NCI-H1436 treated with DMSO at 0.1 percent for 48 hours (cell line): ENCODE measurements around the gene NRARP.

ENCODE experiments used
- DNase-seq: peaks from one replicate; lab custom pipeline; 2025; lab: John Stamatoyannopoulos, UW

Gene NRARP

DNA sequence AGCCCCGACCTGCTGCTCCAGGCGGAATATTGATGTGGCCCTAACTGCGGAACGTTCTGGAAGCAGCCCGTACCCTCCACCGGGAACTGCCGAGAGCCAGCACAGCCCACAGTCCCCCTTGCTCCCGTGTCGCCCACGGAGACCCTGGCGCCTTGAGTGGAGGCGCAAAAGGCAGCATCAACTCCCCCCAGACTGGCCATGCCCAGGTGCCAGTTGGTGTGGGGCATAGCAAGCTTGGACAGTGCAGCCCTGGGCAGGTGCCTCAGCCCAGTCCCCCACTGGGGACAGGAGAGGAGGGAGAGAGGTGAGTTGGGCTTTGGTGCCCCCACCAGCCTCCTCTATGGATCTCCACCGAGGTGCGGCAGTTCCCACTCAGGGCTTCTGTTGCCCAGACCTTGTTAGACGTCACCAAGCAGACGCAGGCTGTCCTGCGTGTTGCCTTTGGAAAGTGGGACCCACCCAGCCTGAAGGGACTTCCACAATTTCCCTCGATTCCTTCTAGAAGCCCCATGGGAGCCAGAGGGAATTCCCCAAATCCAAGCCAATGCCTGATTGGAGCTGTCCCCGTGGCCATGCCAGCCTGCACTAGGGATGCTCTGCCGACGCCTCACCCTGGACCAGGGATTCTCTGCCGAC lies 19.8 kb upstream of the NRARP start:
- DNase-seq = no peak

DNA sequence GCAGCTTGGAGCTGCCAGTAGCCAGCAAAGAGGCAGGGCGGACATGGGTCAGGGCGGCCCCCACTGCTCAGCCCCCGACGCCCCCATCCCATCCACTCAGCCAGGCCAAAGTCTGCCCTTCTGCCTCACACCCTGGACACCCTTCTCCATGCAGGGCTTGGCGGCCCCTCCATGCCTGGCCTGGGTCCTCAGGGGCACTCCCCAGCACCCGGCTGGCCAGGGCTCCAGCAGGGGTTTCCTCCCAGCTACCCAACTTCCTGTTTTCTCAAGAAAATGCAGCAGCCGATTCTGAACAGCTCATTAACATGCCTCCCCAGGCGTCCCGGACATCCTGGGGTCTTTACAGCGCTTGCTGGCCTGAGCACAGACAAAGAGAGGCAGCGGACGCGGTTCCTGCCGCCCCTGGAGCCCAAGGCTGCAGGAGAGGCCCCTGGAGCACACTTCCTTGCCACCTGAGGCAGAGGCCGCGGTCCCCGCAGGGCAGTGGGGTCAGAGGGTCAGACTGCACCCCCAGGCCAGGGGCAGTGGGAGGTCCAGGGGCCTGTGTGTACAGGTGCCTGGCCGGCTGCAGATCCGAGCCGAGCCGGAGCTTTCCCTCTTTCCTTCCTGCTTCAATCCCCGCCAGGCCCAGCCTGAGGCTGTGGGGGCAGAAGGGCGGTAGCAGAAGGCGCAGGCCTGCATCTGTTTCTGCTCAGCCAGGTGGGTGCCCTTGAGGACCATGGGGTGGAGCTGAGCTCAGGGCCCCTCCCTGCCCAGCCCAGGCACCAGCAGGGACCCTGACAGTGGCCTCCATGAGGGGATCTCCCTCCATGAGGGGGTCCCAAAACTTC lies 18.7 kb upstream of the NRARP start:
- no peak for DNase-seq

DNA sequence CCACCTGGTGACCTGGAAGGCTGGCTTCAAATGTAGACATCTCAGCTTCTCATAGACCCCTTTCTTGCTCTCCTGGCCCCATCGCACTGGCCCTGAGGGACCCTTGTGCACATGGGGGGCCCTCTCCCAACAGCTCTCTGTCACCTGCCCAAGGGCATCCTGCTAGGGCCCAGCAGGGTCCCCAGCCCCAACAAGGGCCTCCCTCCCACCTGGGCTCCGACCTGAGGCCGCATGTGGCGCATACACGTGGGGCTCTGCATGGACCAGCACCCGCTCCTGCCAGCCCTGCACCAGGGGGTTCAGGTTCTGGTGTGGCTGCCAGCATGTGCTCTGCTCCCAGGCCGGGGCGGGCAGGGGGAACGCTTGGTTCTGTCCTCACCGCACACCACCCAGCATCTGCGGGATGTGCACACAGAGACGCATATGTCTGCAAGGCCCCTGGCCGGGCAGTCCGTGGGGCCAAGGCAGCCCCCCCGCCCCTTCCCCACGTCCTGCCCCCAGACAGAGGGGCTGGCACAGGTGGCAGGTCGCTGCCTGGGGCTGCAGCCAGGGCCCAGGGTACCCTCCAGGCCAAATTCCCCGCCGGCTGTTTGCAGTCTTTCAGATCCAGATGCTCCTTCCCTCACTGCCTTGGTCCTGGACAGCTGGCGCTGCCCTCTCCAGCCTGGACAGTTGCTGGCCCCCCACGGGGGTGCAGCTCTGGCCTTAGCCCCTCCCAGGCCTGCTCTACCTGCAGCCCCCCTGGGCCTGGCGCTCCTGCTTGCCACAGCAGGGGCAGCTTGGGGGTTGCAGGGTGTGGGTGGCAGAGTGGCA lies 17.9 kb upstream of the NRARP start:
- no peak for DNase-seq

DNA sequence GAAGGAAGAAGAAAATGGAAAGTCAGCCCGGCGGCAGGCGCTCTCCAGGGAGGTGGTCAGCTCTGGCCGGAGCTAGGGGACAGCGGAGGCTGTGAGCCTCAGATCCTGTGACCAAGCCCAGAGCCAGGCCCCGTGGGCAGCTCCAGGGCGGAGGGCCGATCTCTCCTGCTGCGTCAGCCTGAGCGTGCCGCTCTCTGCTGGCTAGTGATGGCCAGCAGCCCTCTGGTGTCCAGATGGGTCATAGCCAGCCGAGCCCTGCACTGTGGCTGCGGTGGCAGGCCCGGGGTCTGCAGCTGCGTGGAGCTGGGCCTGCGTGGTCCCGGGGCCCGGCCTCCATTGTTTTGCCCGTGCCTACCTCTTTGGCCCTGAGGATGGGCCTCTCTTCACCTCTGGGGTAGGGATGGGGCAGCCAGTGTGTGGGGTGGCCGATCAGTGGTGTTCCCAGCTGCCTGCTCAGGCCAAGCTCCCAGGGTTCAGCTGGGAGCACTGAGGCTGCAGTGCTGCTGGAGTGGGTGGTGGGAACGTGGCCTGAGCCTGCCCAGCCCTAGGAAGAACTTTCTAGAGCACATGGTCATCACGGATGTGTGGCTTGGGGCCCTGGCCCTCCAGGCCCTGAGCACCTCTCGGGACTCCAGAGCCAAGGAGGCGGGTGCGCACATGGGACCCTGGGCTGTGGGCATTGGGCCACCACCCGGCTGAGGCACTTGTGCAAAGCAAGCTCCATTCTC lies 17.1 kb upstream of the NRARP start:
- DNase-seq = no peak

DNA sequence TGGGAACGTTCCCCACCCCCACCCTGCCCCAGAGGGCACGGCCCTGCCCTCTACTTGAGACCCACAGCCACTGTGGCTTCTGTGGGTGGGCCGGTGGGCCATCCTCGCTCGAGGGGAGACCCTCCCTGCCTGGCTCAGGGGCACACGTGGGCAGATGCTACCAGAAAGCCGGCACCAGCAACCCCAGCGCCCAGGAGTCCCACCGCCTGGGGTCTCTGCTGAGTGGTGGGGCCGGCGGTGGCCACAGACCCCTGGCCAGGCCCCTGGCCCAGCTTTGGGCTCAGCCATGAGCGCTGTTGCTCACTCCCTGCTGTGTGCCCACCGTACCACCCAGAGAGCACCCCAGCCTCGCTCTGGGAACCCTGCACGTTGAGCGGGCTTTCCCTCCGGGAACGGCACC lies 16.5 kb upstream of the NRARP start:
- no peak for DNase-seq

DNA sequence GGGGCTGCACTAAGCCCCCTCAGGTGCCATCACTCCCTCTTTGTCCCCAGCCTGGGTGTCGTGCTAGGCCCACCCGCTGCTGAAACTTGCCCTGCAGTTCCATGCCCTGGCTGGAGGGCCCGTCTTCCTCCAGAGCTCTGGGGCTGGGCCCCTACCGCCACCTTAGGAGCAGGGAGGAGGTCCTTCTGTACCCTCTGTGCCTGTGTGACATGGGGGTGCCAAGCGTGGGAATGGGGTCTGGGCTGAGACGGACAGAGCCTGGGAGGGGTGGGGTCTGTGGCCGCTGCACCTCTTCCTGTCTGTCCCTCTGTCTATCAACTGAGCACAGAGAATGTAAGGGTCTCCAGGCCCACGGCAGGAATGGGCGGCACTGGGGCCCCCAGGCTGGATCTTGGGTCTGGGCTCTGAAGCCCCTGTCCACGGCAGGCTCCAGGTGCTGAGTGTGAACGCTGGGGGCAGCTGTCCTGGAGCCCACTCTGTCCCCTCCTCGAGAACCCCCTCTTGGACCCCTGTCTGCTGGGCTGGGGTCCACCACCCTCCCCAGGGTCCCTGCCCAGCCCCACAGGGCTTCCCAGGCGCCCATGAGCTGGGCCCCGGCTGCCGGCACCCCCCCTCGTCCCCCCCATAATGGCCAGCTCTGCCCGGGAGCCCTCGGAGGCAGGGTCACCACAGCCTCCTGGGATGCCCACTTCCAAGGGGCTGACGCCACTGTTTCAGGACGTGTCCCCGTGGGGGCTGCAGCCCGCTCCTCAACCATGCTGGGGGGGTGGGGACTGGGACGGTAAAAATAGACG lies 15.8 kb upstream of the NRARP start:
- no peak for DNase-seq

DNA sequence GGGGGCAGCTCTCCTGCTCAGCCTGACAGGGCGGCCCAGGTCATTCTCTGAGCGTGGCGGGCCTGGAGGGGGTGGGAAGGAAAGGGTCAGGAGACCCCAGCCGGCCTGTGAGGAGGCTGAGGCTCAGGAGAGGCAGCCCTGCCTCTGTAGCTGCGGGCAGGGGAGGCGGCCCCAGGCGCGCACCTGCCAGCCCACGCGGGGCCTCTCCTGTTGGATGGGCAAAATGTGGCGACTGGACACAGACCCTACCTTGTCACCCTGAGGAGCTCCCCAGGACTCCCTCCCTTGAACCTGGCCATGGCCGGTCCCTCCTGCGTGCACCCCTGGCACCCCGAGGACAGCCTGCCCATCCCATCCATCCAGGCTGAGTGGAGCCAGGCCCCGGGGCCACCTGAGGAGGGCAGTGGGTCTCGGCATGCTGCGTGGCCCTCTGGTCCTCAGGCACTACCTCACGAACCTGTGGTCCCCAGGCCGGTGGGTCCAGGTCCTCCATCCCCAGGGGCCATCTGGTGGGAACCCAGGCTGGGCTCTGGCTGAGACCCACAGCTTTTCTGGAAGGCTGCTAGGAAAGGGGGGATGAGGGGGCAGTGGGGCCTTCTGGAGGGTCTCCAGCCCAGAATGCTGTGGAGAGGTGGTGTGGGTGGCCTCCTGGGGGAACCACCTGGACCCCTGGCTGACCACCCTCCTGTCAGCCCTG lies 15.1 kb upstream of the NRARP start:
- no peak for DNase-seq

DNA sequence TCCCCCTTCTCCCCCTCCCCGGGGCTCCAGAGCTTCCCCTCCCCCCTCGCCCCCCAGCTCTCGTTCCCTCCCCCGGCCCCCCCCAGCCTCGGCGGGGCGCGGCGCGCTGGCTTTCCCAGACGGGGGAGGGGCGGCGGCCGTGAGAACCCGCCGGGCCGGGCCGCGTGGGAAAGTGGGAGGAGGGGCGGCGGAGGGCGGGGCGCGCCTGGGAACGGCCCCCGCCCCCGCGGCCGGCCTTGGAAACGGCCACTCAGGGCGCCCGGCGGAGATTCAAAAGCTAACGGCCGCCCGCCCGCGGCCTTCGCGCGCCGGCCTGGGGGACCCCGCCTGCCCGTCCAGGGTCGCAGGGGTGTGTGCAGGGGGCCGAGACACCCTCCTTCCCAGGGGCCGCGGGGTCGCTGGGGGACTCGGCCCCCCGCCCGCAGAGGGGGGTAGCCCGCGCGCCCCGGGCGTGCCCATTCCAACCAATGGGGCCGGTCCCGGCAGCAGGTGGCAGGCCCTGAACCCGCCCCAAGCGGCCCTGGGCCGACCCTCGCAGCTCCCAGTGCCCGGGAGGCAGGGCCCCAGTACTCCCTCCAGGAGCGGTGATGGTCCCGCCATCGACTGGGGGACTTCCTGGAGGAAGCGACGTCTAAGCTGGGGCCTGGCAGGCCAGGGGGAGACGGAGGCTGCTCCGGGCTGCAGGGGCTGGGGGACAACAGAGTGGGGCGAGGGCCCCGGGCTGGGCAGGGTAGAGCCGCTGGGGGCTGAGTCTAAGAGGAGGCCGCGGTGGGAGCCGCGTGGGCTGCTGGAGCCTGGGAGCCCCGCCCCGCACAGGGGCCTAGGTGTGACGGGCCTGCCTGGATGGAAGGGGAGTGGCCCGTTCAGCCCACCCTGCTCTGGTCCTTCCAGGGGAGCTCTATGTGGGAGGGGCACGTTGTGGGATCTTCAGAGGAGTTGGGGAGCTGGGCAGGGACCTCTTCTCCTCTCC lies 14.2 kb upstream of the NRARP start:
- no peak for DNase-seq

DNA sequence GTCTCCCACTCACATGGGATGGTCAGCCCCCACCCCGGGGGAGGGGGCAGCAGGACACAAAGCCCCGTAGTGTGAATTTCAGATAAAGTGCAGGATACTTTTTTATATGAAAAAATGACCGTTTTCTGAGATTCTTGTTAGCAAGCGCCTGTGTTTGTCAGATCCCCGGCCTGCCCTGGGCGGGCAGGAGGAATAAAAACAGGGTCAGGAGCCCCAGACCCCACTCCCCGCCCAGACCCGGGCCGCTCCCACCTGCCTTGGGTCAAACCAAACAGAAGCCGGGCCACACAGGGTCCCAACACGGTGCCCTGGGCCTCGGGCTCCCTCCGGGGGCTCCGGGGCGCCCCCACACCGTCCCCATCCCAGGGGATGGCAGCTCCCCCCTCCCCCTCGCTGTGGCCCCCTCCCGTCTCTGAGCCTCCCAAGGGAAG lies 13.5 kb upstream of the NRARP start:
- DNase-seq = no peak

DNA sequence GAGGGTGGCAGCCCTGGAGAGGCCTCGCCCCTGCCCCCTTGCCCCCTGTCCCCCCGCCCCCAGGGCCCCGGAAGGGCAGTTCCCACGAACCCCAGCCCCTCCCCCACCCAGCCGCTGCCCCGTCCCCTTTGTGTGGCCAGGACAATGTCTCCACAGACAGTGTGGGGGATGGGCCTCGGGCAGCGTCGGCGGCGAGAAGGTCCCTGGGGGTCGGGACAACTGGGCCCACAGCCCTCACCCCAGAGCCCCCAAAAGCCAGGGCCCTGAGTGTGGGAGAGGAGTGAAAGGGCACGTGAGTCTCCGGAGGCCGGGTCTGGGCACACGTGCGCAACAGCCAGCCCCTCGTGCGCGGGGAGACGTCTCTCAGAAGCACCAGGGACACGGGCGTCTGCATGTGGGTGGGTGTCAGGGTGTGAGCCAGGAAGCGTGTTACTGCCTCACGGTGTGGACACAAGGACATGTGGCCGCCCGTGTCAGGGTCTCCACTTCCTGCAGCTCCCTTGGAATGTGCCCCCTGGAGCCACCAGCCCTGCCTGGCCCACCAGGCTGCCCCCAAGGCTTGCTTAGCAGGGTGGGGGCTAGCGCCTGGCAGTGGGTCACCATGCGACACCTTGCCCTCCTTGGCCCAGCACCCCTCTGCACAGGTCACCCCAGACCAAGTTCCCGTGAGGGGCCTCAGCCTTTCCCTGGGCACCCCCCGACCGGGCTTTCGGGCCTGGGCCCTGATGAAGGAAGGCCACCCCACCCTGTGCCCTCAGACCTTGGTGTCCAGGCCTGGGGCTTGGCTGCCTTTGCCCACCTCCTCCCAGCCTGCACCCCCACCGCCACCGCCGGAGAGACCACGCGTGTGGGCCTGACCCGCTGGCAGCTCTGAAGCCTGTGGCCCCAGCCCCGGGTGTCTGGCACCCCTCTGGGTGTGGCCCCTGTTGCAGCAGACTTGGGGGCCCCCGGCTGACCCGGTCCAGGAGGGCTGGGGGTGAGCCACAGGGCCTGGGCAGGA lies 12.8 kb upstream of the NRARP start:
- DNase-seq = no peak

DNA sequence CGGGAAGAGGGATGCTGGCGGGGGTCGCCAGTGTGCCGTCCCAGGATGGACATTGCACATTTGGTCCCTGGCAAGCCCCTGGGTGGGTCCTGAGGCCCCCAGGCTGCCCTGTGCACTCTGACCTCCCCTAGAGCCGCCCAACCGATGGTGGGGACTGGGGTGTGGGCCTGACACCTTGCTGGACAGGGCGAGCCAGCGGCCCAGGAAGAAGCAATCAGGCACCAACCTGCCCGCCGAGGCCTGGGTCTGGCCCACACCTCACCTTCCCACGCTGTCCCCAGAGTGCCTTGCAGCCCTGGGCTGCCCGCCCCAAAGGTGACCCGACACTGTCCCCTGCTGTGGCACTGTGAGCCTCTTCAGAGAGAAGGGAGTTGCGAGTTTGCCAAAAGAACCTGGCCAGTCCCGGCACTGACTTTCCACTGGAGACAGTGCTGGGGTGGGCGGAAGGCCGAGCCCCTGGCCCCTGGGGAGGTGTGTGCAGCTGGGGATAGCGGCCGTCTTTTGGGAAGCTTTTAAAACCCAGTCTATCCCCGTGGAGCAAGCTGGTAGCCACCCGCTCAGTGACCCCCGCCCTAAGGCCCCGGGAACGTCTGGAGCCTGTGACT lies 12.0 kb upstream of the NRARP start:
- DNase-seq = no peak

DNA sequence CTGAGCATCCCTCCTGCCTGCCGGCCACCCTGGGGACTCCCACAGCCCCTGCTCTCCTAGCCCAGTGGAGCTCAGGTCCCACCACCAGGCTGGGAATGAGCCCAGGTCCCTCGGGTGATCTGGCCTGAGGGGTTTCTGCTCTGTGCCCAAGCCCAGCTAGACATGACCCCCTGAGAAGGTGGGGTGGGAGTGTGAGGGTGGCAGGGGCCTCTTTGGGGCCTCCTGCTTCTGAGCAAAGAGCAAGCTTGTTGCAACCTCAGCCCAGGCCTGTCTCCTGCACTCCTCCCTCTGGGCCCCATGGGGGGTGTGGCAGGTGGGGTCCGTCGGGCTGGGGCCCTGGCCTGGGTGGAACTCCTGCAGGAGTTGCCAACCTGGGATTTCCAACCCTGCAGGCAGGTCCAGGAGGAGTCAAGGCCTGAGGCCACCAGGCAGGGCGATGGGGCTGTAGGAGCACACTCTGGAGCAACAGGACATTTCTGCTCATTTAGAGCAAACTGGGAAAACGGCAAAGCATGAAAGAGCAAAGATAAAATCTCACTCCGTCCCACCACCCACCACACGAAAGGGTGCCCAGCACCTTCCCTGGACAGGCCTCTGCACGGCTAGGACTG lies 11.4 kb upstream of the NRARP start:
- no peak for DNase-seq

DNA sequence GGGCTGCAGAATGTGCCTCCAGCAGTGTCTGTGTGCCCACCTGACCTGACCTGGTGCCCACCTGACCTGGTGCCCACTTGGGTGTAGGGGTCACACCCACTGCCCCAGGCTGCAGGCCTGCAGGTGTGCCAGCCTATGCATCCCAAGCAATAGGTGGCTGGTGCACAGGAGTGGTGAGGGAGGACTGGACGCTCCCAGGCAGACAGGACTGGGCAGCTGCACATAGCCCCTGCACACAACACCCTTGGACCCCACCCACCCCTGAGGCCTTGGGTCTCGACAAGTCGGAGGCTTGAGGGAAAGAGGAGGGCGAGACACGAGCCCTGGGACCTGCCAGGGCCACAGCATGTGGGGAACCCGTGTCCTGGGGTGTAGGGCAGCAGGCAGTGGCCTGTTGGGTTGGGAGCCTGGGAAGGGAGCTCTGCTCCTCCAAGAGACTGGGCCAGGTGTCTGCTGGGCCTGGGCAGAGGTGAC lies 10.8 kb upstream of the NRARP start:
- DNase-seq = no peak

DNA sequence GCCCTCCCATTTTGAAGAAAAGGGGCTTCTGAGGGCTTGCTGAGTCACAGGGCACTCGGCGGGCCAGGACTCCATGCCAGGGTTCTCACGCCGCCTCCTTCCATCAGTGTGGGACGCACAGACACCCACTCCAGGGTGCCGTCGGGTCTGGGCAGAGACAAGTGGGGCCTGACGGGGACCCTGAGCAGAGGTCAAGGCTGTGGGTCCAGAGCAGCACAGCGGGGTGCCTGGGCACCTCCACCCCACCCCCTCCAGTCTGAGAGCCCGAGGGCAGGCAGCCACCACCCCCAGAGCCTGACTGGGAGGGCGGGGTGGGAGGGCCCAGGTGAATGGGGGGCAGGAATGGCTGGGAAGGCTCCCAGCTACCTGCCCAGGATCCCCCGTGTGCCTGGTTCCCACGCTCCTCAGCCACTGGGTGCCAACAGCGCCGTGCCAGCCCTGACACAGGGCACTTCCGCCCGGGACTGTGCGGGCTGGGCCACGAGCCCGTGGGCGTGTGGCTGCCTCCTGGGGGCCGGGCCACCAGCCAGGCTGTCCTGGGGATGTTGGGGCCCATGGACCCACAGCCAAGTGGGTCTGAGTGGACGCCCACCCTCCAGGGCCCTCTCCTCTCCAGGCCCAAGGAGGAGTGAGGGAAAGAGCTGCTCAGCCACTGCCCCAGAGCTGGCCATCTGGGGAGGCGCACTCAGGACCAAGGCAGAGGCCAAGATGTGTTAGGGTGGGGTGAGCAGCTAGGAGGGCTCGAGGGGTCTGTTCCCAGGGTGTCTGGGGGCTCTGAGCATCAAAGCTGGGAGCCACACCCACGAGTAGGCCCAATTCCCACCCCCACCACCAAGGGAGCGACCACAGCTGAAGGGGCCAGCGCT lies 10.1 kb upstream of the NRARP start:
- DNase-seq = no peak

DNA sequence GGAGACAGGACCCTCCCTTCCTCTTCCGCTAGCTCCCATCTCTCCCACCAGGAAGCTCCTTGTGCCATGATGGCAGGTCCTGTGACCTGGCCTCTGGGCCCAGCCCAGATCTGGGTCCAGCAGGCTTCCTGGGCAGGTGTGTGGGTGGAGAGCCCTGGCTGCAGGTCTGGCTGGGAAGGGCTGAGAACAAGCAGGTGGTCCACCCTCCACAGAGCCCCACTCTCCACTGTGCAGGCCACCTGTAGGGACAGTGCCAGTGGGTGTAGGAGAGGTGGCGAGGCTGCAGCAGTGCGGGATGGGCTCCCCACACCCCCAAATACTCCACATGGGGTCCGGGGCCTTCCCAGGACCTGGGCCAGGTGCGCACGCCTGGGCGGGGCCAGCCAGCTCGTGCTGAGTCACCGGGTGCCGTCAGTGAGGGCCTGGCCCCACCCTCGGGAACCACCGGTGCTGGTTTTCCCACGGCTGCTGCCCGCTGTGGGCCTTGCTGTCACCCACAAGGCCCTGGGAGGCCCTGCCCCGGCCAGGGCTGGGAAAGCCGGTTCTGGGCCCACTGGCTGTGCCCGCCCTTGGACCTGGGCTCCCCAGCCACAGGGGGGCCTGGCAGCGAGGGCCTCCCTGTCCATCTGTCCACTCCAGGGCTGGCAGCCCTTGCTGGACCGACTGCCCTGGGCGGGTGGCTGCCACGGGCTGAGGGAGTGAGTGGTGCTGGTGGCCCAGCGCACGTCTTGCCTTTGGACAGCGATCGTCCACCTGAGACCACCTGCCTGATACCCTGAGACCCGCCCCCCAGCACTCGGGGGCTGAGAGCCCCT lies 9.3 kb upstream of the NRARP start:
- DNase-seq = no peak
